ENCODE results near the gene ATP2A2. TPM values are rescaled to one million over a fixed set of nuclear protein-coding genes. Genes with fewer than 3 reads are reported as not detected.

ATP2A2 gene
- total and polyA plus RNA-seq, 2 of the 4 experiments (the other 2 are of a cell fraction) = 166 to 225 TPM

DNA sequence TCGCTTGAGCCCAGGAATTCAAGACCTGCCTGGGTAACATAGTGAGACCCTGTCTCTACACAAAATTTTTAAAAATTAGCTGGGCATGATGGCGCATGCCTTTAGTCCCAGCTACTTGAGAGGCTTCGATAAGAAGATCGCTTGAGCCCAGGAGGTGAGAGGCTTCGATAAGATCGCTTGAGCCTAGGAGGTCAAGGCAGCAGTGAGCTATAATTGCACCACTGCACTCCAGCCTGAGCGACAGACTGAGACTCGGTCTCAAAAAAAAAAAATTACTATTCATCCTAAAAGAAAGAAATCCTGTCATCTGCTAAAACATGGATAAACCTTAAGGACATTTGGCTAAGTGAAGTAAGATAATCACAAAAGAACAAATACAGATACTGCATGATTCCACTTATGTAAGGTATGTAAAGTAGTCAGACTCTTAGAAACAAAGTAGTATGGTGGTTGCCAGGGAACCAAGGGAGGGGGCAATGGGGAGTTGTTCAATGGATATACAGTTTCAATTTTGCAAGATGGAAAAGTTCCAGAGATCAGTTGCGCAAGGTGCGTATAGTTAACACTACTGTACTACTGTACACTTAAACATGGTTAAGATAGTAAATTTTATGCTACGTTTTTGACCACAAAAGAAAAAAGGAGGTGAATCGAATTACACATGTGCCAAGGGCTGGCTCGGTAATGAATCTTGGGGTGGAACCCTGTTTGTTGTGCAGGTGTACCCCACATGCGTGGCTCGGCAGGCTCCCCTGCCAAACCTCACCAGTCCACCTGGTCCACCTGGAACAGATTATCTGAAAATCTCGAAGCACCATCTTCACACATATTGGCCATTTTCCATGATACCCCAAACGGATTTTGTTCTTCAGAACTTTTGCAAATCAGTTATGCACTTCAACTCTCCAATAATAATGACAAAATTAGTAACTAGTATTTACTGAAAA lies 18.3 kb upstream of the ATP2A2 start:
- intact Hi-C loops (cut with micrococcal nuclease) = no loop called here
- Histone ChIP-seq H4K8ac (ENCODE audit: low read depth in 2 of 2, low read length in 2 of 2) (no peak overlapping the region), H3K36me3 (ENCODE audit: control insufficient read depth, insufficient read depth, low read length) (no peaks in the 10 kb centered on the region), H3K79me1 (ENCODE audit: low read depth in 1 of 2, low read length in 2 of 2) (0 out of 4 replicates have a peak, but pooled peaks cover 0 to 2% of the 10 kb centered on the region in 2 experiments), H3K27me3 (ENCODE audit: control insufficient read depth, insufficient read depth, low read length) (no peaks in the 10 kb centered on the region), H3K14ac (replicated peaks; ENCODE audit: low read depth, low read length) (no peak overlapping the region), H3K23ac (ENCODE audit: low read depth, low read length) (no peak overlapping the region), H3K9ac (ENCODE audit: low read depth, low read length) (no peak overlapping the region), H4K91ac (ENCODE audit: insufficient read depth, low read depth, low read length) (no peak overlapping the region), H2BK15ac (ENCODE audit: low read depth, low read length) (no peak overlapping the region), H2BK20ac (ENCODE audit: low read depth, low read length) (no peak overlapping the region), H2BK120ac (ENCODE audit: low read depth, low read length) (no peak overlapping the region), H3K56ac (ENCODE audit: extremely low read depth, insufficient read depth, low read length) (no peak overlapping the region), H3K9me1 (ENCODE audit: insufficient read depth, low read length) (peaks cover 6% of the 10 kb centered on the region), H2AFZ (replicated peaks; ENCODE audit: low read length, poor library complexity) (no peak overlapping the region), H2AK9ac (replicated peaks; ENCODE audit: low read depth, low read length, poor library complexity) (no peak overlapping the region), H2AK5ac (ENCODE audit: low read depth, low read length) (no peak overlapping the region), H2BK5ac (ENCODE audit: low read depth, low read length, poor library complexity, severe bottlenecking) (no peak overlapping the region), H4K5ac (ENCODE audit: low read depth, low read length) (no peak overlapping the region), H3K9me3 (ENCODE audit: control insufficient read depth, insufficient read depth, low read length) (no peaks in the 10 kb centered on the region), H3K27ac (ENCODE audit: insufficient read depth, low read length) (no peak overlapping the region), H3K4me3 (ENCODE audit: insufficient read depth, low read depth, low read length) (no peak overlapping the region), H3K18ac (ENCODE audit: low read depth, low read length) (no peak overlapping the region), H3K4me2 (ENCODE audit: low read depth, low read length) (peak overlapping the region; percentile 2; the same call in 1 of the 2 replicates), H3K4ac (ENCODE audit: low read depth, low read length) (no peak overlapping the region), H4K20me1 (ENCODE audit: insufficient read depth, low read length) (no peaks in the 10 kb centered on the region), H3K4me1 (ENCODE audit: control insufficient read depth, insufficient read depth, low read length) (peaks cover 14% of the 10 kb centered on the region)
- 92% methylated on average over 2 of the region's 17 CpGs; no CpG with 5 or more reads in 1 of the 2 experiments for WGBS, 2 experiments (ENCODE audit: extremely low coverage in 2 of 2, insufficient read length in 1 of 2)
- ChIA-PET CTCF (no interaction called here), POLR2A (ENCODE audit: unreplicated experiment) (no interaction called here)
- TF ChIP-seq SMC3 (IDR thresholded peaks at IDR 0.05; ENCODE audit: low read depth, low read length) = no peak
- TF ChIP-seq MAZ (IDR thresholded peaks at IDR 0.05; ENCODE audit: borderline replicate concordance, low read depth, low read length) = peak; percentile 22; the same call in 1 of the 2 replicates
- TF ChIP-seq FOS (IDR thresholded peaks at IDR 0.05; ENCODE audit: low read depth, low read length) = no peak
- peak; percentile 92 for TF ChIP-seq CEBPB (IDR thresholded peaks at IDR 0.05; ENCODE audit: low read depth, low read length)
- dilution Hi-C loops (cut with HindIII; ENCODE audit: low sequenced_read_pairs, unreplicated experiment) = no loop called here
- in situ Hi-C loops (cut with MboI; ENCODE audit: low sequenced_read_pairs) = no loop called here
- DNase-seq (peak; percentile 72), ATAC-seq (ENCODE audit: low read depth) (peak; percentile 63)
- no TSS peak for BruUV-seq (replicated peaks)
